Stomach (tissue), 9 donors: Measurements from ENCODE around the gene IL20. TPM values are rescaled to one million over a fixed set of nuclear protein-coding genes. Genes with fewer than 3 reads are reported as not detected.

ENCODE experiments used
- DNase-seq, 2 donors: peaks; one replicate each; pipeline versions ENCODE4 v3.0.0 to v3.0.0-alpha.2; 2013 to 2019
- H3K27ac ChIP-seq, 5 donors: fragments of 200-600 bp in 4 of 5; sonication (generic) in 4 of 5; one replicate each; pipeline ENCODE4 v1.5.1; 2013 to 2019; ENCODE audit warnings: mild to moderate bottlenecking in 1 of 5, moderate library complexity in 1 of 5
- H3K27me3 ChIP-seq, 3 donors: fragments of 200-600 bp; sonication (generic); one replicate each; pipeline ENCODE4 v1.5.1; 2017 to 2019; ENCODE audit warnings: mixed run types in 1 of 3
- H3K36me3 ChIP-seq, 4 donors: fragments of 200-600 bp; sonication (generic); 1 replicate in 3 of 4; 2 replicates in 1 of 4; pipeline ENCODE4 v1.5.1; 2016 to 2019
- H3K4me1 ChIP-seq, 4 donors: fragments of 200-600 bp; sonication (generic); one replicate each; pipeline ENCODE4 v1.5.1; 2016 to 2019
- H3K4me3 ChIP-seq, 4 donors: fragments of 200-600 bp; sonication (generic) in 3 of 4; one replicate each; pipeline ENCODE4 v1.5.1; 2016 to 2019; ENCODE audit warnings: mild to moderate bottlenecking in 1 of 4
- H3K9me3 ChIP-seq, 4 donors: fragments of 200-600 bp; sonication (generic); one replicate each; pipeline ENCODE4 v1.5.1; 2016 to 2019
- CTCF ChIP-seq, 7 experiments: fragments of 450-650 bp in 4 of 7; fragments of 200-600 bp in 3 of 7; sonication (generic) in 3 of 7; IDR thresholded peaks; one replicate each; pipeline ENCODE4 v1.5.1; 2016 to 2019; ENCODE audit warnings: antibody characterized with exemption in 7 of 7, control low read depth in 2 of 7, mild to moderate bottlenecking in 1 of 7
- EP300 ChIP-seq: sonication (generic); formaldehyde crosslinking; IDR thresholded peaks from one replicate; pipeline ENCODE4 v1.6.1; 2017; ENCODE audit warnings: antibody characterized with exemption
- POLR2A ChIP-seq, 4 donors: fragments of 450-650 bp; IDR thresholded peaks; one replicate each; pipeline ENCODE4 v1.6.1; 2016; ENCODE audit warnings: antibody characterized with exemption in 4 of 4, control low read depth in 2 of 4, mild to moderate bottlenecking in 1 of 4, moderate library complexity in 1 of 4
- POLR2AphosphoS5 ChIP-seq, 3 donors: sonication (generic); formaldehyde crosslinking; IDR thresholded peaks; one replicate each; pipeline ENCODE4 v1.6.1; 2016; ENCODE audit warnings: antibody characterized with exemption in 3 of 3
- WGBS, 5 donors: extraction: QIAGEN DNeasy Blood & Tissue Kit in 3 of 5; methylation state at CpG; one replicate each; pipeline versions ENCODE4 v1.1.5 to v1.1.7; 2013 to 2018; 5-methylcytosine and 5-hydroxymethylcytosine counted together
- intact Hi-C: fragments of 100-400 bp; cut with DNase I; formaldehyde crosslinking; loops from one replicate; pipeline ENCODE4 v1.15.1; 2023; ENCODE audit warnings: low total_unique reads
- polyA plus RNA-seq, 3 donors: library from polyadenylated mRNA; stranded (reverse); fragments of 200-250 nt; gene quantifications; one replicate each; pipeline ENCODE4 v1.2.3, GENCODE V29; 2013
- total RNA-seq, 5 donors: library from RNA; depleted of rRNA; stranded (reverse); fragments of >200 nt; gene quantifications; one replicate each; pipeline versions ENCODE4 v1.1.0 to v1.2.3, GENCODE V29; 2014 to 2016
- donor health status: healthy with polysubstance abuse.
- donor health status: Bipolar disorder and iron deficiency.
- donor health status: healthy.

IL20 gene
- total and polyA plus RNA-seq, 8 donors, result 0.13 TPM; not detected in 7

GRCh38 chr1:206855859-206856258 is 9.6 kb upstream of the IL20 start:
- no peaks in the 10 kb centered on the region for H3K9me3 ChIP-seq
- no peak overlapping the region for H3K27ac ChIP-seq
- no peak for TF ChIP-seq EP300
- no peak for TF ChIP-seq CTCF (IDR thresholded peaks at IDR 0.05)
- TF ChIP-seq POLR2A (IDR thresholded peaks at IDR 0.05), result no peak
- TF ChIP-seq POLR2AphosphoS5 (IDR thresholded peaks at IDR 0.05), result no peak
- no peaks in the 10 kb centered on the region for H3K27me3 ChIP-seq
- H3K36me3 ChIP-seq, result no peaks in the 10 kb centered on the region
- 81 to 94% (median 90%) methylated on average over 2 of the region's 2 CpGs for WGBS, 5 donors
- DNase-seq, result no peak
- H3K4me3 ChIP-seq, result no peak overlapping the region
- peaks cover 0 to 4% (median 0%) of the 10 kb centered on the region in 4 donors for H3K4me1 ChIP-seq
- intact Hi-C loops, result no loop called here

GRCh38 chr1:206856674-206857464 is 8.6 kb upstream of the IL20 start:
- no peak overlapping the region for H3K4me3 ChIP-seq
- DNase-seq, result no peak
- 81 to 92% (median 88%) methylated on average over 5 of the region's 5 CpGs for WGBS, 5 donors
- no peak for TF ChIP-seq EP300
- TF ChIP-seq POLR2AphosphoS5 (IDR thresholded peaks at IDR 0.05), result no peak
- no peak for TF ChIP-seq CTCF (IDR thresholded peaks at IDR 0.05)
- TF ChIP-seq POLR2A (IDR thresholded peaks at IDR 0.05), result no peak
- no peaks in the 10 kb centered on the region for H3K9me3 ChIP-seq
- H3K36me3 ChIP-seq, result no peaks in the 10 kb centered on the region
- intact Hi-C loops, result no loop called here
- no peak overlapping the region for H3K27ac ChIP-seq
- peaks cover 0 to 4% (median 0%) of the 10 kb centered on the region in 4 donors for H3K4me1 ChIP-seq
- H3K27me3 ChIP-seq, result no peaks in the 10 kb centered on the region

GRCh38 chr1:206859082-206859521 is 6.3 kb upstream of the IL20 start:
- Histone ChIP-seq H3K36me3 (no peaks in the 10 kb centered on the region), H3K27ac (no peak overlapping the region), H3K27me3 (no peaks in the 10 kb centered on the region), H3K4me1 (peaks cover 0 to 4% (median 0%) of the 10 kb centered on the region in 4 donors), H3K9me3 (no peaks in the 10 kb centered on the region), H3K4me3 (no peak overlapping the region)
- 65 to 73% (median 68%) methylated on average over 5 of the region's 5 CpGs for WGBS, 5 donors
- DNase-seq, result peak in 1 of 2 donors; percentile 30
- TF ChIP-seq POLR2AphosphoS5 (IDR thresholded peaks at IDR 0.05), result no peak
- TF ChIP-seq CTCF (IDR thresholded peaks at IDR 0.05), result no peak
- TF ChIP-seq POLR2A (IDR thresholded peaks at IDR 0.05), result no peak
- no peak for TF ChIP-seq EP300
- intact Hi-C loops, result no loop called here

- H3K27ac ChIP-seq, result no peak overlapping the region
- H3K36me3 ChIP-seq, result no peaks in the 10 kb centered on the region
- no peaks in the 10 kb centered on the region for H3K27me3 ChIP-seq
- WGBS, 5 donors, result 70 to 89% (median 84%) methylated on average over 4 of the region's 4 CpGs
- H3K9me3 ChIP-seq, result no peaks in the 10 kb centered on the region
- intact Hi-C loops, result no loop called here
- no peak overlapping the region for H3K4me3 ChIP-seq
- no peak for TF ChIP-seq POLR2AphosphoS5 (IDR thresholded peaks at IDR 0.05)
- no peak for TF ChIP-seq POLR2A (IDR thresholded peaks at IDR 0.05)
- H3K4me1 ChIP-seq, result peaks cover 0 to 5% (median 2%) of the 10 kb centered on the region in 4 donors
- no peak for DNase-seq
Observed at GRCh38 chr1:206860165-206860564, 5.3 kb upstream of the IL20 start.

- peaks cover 0 to 9% (median 4%) of the 10 kb centered on the region in 4 donors for H3K4me1 ChIP-seq
- no peak for TF ChIP-seq EP300
- TF ChIP-seq POLR2A (IDR thresholded peaks at IDR 0.05), result no peak
- no peak for TF ChIP-seq CTCF (IDR thresholded peaks at IDR 0.05)
- no peak for TF ChIP-seq POLR2AphosphoS5 (IDR thresholded peaks at IDR 0.05)
Observed at GRCh38 chr1:206863266-206863665, 2.2 kb upstream of the IL20 start.

More at GRCh38 chr1:206863266-206863665, 2.2 kb upstream of the IL20 start:
- Histone ChIP-seq H3K36me3 (no peaks in the 10 kb centered on the region), H3K9me3 (no peaks in the 10 kb centered on the region), H3K27me3 (no peaks in the 10 kb centered on the region), H3K27ac (no peak overlapping the region), H3K4me3 (no peak overlapping the region)
- peak in 1 of 2 donors; percentile 39 for DNase-seq
- 25 to 58% (median 31%) methylated on average over 1 of the region's 1 CpG for WGBS, 5 donors
- intact Hi-C loops, result no loop called here
